Myocyte (in vitro differentiated cells): Measurements from ENCODE around the gene HKDC1. TPM values are rescaled to one million over a fixed set of nuclear protein-coding genes. Genes with fewer than 3 reads are reported as not detected.
A peak's percentile ranks its signal among the peaks of the same experiment; 100 is the strongest.
"Not testable (repeated sequence)": the region's sequence is repeated elsewhere in the genome, so short reads cannot be mapped to it uniquely, and the experiment has no call there.

Source experiments
- DNase-seq: peaks from one replicate; pipeline ENCODE4 v3.0.0-alpha.2; 2012; ENCODE audit warnings: low read depth
- polyA plus RNA-seq: library from polyadenylated mRNA; unstranded; fragments of >200 nt; gene quantifications from one replicate; pipeline ENCODE4 v1.2.1, GENCODE V29; 2012; ENCODE audit warnings: missing spikeins
- total RNA-seq: library from RNA; depleted of rRNA; stranded (reverse); fragments of >200 nt; gene quantifications from 2 replicates; pipeline ENCODE4 v1.2.3, GENCODE V29; 2014

HKDC1 gene
- total RNA-seq, result 0.10 and 0.11 TPM in 2 replicates
- polyA plus RNA-seq, result 4.5 TPM

- DNase-seq, result no peak
Measured at GRCh38 chr10:69220041-69220451, at the start of gene HKDC1. Gene HKDC1 (plus strand): TSS chr10:69220332. CDS start chr10:69220436, 104 bp downstream.

- no peak for DNase-seq
Measured at GRCh38 chr10:69172241-69172982, 47.7 kb upstream of the HKDC1 start.

- not testable (repeated sequence) for DNase-seq
Measured at GRCh38 chr10:69175326-69175725, 44.8 kb upstream of the HKDC1 start.

- DNase-seq, result no peak
Measured at GRCh38 chr10:69176823-69177222, 43.3 kb upstream of the HKDC1 start.

GRCh38 chr10:69179089-69179742, 40.9 kb upstream of the HKDC1 start:
- no peak for DNase-seq

GRCh38 chr10:69179743-69180524, 40.2 kb upstream of the HKDC1 start, which contains the start of gene SUPV3L1:
Gene SUPV3L1 (plus strand): TSS chr10:69180234. CDS start chr10:69180292, 58 bp downstream.
- DNase-seq, result peak; percentile 97

GRCh38 chr10:69180525-69181204, 39.5 kb upstream of the HKDC1 start:
- peak; percentile 11 for DNase-seq

GRCh38 chr10:69181433-69181832, 38.7 kb upstream of the HKDC1 start:
- DNase-seq, result no peak

- DNase-seq, result no peak
Measured at GRCh38 chr10:69182005-69182404, 38.1 kb upstream of the HKDC1 start.

- DNase-seq, result no peak
Measured at GRCh38 chr10:69186524-69186923, 33.6 kb upstream of the HKDC1 start.

- DNase-seq, result no peak
Measured at GRCh38 chr10:69201045-69201444, 19.1 kb upstream of the HKDC1 start.

GRCh38 chr10:69202332-69202731, 17.8 kb upstream of the HKDC1 start:
- DNase-seq, result no peak

- no peak for DNase-seq
Measured at GRCh38 chr10:69208761-69209160, 11.4 kb upstream of the HKDC1 start.

- no peak for DNase-seq
Measured at GRCh38 chr10:69209787-69210484, 10.2 kb upstream of the HKDC1 start.

- no peak for DNase-seq
Measured at GRCh38 chr10:69211104-69211503, 9.0 kb upstream of the HKDC1 start.

GRCh38 chr10:69211524-69211923, 8.6 kb upstream of the HKDC1 start:
- no peak for DNase-seq

- no peak for DNase-seq
Measured at GRCh38 chr10:69213591-69214311, 6.4 kb upstream of the HKDC1 start.

GRCh38 chr10:69214666-69215131, 5.4 kb upstream of the HKDC1 start:
- DNase-seq, result no peak

GRCh38 chr10:69215405-69216171, 4.5 kb upstream of the HKDC1 start:
- DNase-seq, result no peak
